Tibial artery (tissue), 4 donors: ENCODE data around the gene ADAT3.
"Not testable (repeated sequence)": the region's sequence is repeated elsewhere in the genome, so short reads cannot be mapped to it uniquely, and the experiment has no call there.

ENCODE experiments used
- DNase-seq, 2 donors: peaks; one replicate each; pipeline ENCODE4 v3.0.0-alpha.2; 2019
- H3K27ac ChIP-seq, 2 donors: fragments of 200-600 bp; sonication (generic) in 1 of 2; 1 replicate in 1 of 2; 2 replicates in 1 of 2; pipeline ENCODE4 v1.5.1; 2018 to 2019; ENCODE audit warnings: mild to moderate bottlenecking in 1 of 2
- H3K27me3 ChIP-seq, 2 donors: fragments of 200-600 bp; sonication (generic) in 1 of 2; one replicate each; pipeline versions ENCODE4 v1.5.1 to v1.6.0; 2016 to 2019
- H3K36me3 ChIP-seq, 3 donors: fragments of 200-600 bp; sonication (generic) in 2 of 3; one replicate each; pipeline ENCODE4 v1.5.1; 2016 to 2019; ENCODE audit warnings: mild to moderate bottlenecking in 2 of 3
- H3K4me1 ChIP-seq, 4 donors: fragments of 200-600 bp; sonication (generic) in 2 of 4; 1 replicate in 3 of 4; 2 replicates in 1 of 4; pipeline ENCODE4 v1.5.1; 2016 to 2019
- H3K4me3 ChIP-seq, 2 donors: fragments of 200-600 bp; sonication (generic) in 1 of 2; 1 replicate in 1 of 2; 2 replicates in 1 of 2; pipeline ENCODE4 v1.5.1; 2018 to 2019; ENCODE audit warnings: mild to moderate bottlenecking in 2 of 2
- H3K9me3 ChIP-seq, 3 donors: fragments of 200-600 bp; sonication (generic) in 1 of 3; one replicate each; pipeline ENCODE4 v1.5.1; 2016 to 2019
- intact Hi-C: fragments of 100-400 bp; cut with DNase I; formaldehyde crosslinking; loops from one replicate; pipeline ENCODE4 v1.15.0; 2023; ENCODE audit warnings: low total_unique reads
- TF ChIP-seq, protein P1 (sequence below), 2 experiments: fragments of 200-600 bp in 1 of 2; fragments of 450-650 bp in 1 of 2; IDR thresholded peaks; one replicate each; pipeline ENCODE4 v1.5.1; 2017 to 2019; ENCODE audit warnings: antibody characterized with exemption in 2 of 2, mild to moderate bottlenecking in 1 of 2, moderate library complexity in 1 of 2

Gene ADAT3

DNA sequence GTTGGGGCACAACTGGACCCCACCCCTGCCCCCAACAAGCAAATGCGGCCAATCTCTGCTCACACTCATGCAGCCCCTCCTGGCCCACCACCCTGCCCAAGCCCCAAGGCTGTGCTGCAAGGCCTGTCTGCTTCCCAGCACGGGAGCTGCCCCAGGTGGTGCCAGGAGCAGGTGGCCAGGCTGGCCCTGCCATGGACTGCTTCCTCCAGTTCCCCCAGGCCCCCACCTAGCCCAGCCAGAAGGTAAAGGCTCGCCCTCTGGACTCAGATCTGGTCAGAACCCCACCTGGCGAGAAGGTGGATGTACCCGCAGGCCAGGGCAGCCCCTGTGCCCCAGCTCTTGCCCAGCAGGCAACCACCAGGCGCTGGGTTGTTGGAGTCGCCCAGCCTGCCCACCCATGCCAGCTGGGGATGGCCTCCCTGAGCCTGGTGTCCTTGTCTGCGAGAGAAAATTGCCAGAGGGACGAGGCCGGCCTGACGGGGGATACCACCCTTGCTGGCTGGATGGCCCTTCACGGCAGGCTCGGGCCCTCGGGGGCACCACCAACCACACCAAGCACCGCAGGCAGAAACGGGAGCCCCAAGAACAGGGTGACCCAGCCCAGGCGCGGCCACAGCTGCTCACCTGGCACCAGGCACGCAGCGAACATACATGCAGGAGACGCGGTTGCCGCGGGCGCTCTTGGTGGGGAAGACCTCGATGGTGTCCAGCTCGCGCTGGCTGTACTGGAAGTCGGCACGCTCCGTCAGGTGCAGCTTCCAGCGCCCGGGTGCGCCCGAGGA is 24.4 kb upstream of the ADAT3 start:
- H3K4me3 ChIP-seq, result peak overlapping the region in 1 of 2 donors; percentile 14
- H3K27ac ChIP-seq, result no peak overlapping the region
- H3K4me1 ChIP-seq, result peaks cover 0 to 56% (median 41%) of the 10 kb centered on the region in 4 donors
- intact Hi-C loops, result no loop called here
- peaks cover 0 to 23% (median 0%) of the 10 kb centered on the region in 3 donors for H3K36me3 ChIP-seq
- no peaks in the 10 kb centered on the region for H3K27me3 ChIP-seq
- H3K9me3 ChIP-seq, result no peaks in the 10 kb centered on the region
- DNase-seq, result no peak
- TF ChIP-seq, protein P1, sequence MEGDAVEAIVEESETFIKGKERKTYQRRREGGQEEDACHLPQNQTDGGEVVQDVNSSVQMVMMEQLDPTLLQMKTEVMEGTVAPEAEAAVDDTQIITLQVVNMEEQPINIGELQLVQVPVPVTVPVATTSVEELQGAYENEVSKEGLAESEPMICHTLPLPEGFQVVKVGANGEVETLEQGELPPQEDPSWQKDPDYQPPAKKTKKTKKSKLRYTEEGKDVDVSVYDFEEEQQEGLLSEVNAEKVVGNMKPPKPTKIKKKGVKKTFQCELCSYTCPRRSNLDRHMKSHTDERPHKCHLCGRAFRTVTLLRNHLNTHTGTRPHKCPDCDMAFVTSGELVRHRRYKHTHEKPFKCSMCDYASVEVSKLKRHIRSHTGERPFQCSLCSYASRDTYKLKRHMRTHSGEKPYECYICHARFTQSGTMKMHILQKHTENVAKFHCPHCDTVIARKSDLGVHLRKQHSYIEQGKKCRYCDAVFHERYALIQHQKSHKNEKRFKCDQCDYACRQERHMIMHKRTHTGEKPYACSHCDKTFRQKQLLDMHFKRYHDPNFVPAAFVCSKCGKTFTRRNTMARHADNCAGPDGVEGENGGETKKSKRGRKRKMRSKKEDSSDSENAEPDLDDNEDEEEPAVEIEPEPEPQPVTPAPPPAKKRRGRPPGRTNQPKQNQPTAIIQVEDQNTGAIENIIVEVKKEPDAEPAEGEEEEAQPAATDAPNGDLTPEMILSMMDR (IDR thresholded peaks at IDR 0.05), result no peak

DNA sequence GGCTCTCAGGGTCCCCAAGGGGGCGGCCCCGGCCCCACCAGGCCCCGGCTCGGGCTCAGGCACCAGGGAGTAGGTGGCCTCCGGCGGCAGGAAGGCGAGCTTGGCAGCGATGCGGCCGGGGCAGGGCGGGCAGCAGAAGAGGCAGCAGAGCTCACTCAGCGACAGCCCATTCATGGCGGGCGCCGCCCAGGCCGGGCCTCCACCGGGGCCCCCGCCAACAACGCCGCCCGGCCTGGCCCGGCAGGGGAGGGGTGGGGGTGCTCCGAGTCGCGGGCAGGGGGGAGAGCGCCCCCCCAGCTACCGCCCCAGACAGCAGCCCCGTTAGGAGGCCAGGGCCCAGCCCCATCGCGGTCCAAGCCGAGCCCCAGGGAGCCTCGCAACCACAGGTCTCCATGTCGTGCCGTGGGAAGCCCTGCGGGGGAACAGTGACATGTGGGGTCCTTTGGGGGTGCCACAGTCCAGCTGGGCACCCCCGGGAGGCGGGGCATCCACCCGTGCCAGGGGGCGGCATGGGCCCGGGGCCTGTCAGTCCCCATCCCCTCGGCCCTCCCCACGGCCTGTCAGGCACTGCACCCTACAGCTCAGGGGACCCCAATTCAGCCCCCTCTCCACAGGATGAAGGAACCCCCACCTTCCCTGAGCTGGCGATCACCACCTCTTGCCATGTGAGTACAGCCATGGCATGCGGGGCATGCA is 23.7 kb upstream of the ADAT3 start:
- intact Hi-C loops, DNase-seq: not testable (repeated sequence)
- peak overlapping the region in 1 of 2 donors; percentile 14 for H3K4me3 ChIP-seq

DNA sequence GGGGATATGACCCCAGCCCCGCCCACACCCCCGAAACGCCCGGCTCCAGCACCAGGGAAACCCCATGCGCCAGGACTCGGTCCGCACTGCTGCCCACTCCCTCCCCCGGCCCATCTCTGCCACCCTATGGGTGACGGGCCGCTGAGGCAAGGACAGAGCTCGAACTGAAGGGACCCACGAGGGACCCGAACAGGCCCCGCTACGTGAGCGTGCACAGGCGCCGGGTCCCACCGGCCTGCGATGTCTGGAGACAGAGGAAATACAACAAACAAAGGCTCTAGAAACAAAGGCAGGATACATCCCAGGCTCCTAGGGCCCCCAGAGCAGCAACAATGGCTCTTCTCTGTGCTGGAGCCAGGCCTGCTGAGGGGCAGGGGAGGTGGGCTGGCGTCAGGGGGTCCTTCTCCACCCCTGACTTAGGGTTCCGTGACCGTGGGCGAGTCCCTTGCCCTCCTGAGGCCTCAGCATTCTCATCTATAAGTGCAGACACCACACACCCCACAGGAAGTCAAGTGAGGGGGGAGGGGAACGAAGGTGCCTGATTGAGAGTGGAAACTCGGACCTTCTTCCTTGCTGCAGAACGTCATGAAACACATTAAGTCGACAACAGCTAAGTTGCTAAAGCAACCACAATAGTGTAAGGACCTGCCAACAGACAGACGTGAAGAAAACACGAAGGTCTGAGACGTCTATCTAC is 23.0 kb upstream of the ADAT3 start:
- Histone ChIP-seq H3K4me3 (no peak overlapping the region), H3K9me3 (no peaks in the 10 kb centered on the region), H3K4me1 (peaks cover 0 to 51% (median 36%) of the 10 kb centered on the region in 4 donors), H3K27ac (no peak overlapping the region), H3K36me3 (peaks cover 0 to 23% (median 0%) of the 10 kb centered on the region in 3 donors), H3K27me3 (no peaks in the 10 kb centered on the region)
- TF ChIP-seq, protein P1 (IDR thresholded peaks at IDR 0.05), result no peak
- intact Hi-C loops, result no loop called here
- no peak for DNase-seq

More for the DNA sequence above, 23.7 kb upstream of the ADAT3 start:
- H3K27ac ChIP-seq, H3K9me3 ChIP-seq, H3K27me3 ChIP-seq: not testable (repeated sequence)
- peaks cover 0 to 55% (median 39%) of the 10 kb centered on the region in 4 donors for H3K4me1 ChIP-seq
- H3K36me3 ChIP-seq, result peaks cover 0 to 23% (median 0%) of the 10 kb centered on the region in 3 donors

DNA sequence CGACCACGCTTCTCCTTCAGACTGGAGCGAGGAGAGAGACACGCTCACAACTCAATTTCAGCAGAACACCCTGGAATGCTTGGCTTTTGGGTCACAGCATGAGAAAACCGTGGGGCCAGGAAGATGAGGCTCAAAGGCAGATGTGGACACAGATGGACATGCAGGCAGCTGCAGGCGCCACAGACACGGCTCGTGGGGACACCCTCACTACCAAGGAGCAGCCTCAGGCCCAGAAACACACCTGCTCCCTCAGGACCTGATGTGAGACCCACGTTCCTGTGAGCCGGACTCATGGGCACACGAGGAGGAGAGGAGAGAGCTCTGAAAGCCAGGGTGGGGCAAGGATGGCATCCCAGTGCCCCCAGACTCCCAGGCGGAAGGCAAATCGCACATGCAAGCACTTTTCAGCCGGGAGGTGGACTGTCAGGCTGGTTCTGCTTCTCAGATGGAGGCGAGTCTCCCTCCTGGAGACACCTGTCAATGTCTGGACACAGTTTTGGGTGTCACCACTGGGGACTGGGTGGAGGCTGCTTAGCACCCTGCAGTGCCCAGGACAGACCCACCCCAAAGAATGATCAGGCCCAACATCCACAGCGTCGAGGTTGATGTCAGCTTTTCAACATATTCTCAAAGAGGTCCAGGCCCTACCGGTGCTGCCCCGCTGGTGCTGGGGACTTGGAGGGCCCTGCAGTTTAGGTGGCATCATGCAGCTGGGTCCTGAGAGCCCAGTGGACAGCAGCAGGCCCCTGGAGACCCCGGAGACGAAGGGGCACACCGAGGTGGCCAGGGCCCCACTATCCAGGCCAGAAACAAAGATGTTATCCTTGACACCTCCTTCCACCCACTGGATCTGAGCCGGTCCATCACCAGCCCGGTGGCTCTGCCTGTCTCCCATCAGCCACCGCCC is 22.2 kb upstream of the ADAT3 start:
- peaks cover 0 to 51% (median 36%) of the 10 kb centered on the region in 4 donors for H3K4me1 ChIP-seq
- intact Hi-C loops, result no loop called here
- H3K27me3 ChIP-seq, result no peaks in the 10 kb centered on the region
- no peak overlapping the region for H3K27ac ChIP-seq
- no peak for DNase-seq
- H3K36me3 ChIP-seq, result peaks cover 0 to 23% (median 0%) of the 10 kb centered on the region in 3 donors
- TF ChIP-seq, protein P1 (IDR thresholded peaks at IDR 0.05), result no peak
- H3K9me3 ChIP-seq, result no peaks in the 10 kb centered on the region
- peak overlapping the region in 1 of 2 donors; percentile 94 for H3K4me3 ChIP-seq

DNA sequence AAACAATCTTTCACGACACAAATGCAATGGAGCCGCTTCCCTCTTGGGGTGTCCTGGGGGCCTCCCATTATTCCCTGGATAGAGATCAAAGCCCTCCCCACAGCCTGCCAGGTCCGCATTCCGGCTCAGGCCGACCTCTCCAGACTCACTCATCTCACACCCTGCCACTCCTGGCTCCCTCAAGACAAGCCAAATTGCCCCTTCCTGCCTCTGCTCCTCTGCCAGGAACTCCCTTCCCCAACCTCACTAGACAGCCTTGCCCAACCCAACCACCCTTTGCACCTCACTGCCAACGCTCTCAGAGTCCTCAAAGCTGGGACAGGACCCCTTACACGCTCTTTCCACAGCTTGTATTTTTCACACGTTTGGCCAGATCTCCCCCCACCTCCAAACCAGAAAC is 21.4 kb upstream of the ADAT3 start:
- Histone ChIP-seq H3K27me3 (no peaks in the 10 kb centered on the region), H3K27ac (no peak overlapping the region), H3K4me1 (peaks cover 0 to 51% (median 36%) of the 10 kb centered on the region in 4 donors), H3K9me3 (no peaks in the 10 kb centered on the region), H3K36me3 (peaks cover 0 to 17% (median 0%) of the 10 kb centered on the region in 3 donors), H3K4me3 (peak overlapping the region; percentile 84 to 94)
- TF ChIP-seq, protein P1 (IDR thresholded peaks at IDR 0.05), result no peak
- intact Hi-C loops, result no loop called here
- no peak for DNase-seq
